NCI-H2196 treated with DMSO at 0.1 percent for 48 hours (cell line): ENCODE measurements around the gene NAA40.
A peak's percentile ranks its signal among the peaks of the same experiment; 100 is the strongest.

Experiments
- DNase-seq: peaks from one replicate; lab custom pipeline; 2025; ENCODE audit not compliant: unreplicated experiment; lab: John Stamatoyannopoulos, UW

Gene NAA40

GRCh38 chr11:63985812-63986155 is 47.0 kb downstream of the NAA40 start:
- DNase-seq: no peak

GRCh38 chr11:63986156-63986931 is 47.5 kb downstream of the NAA40 start, which contains the start of gene OTUB1:
Gene OTUB1 (plus strand): TSS chr11:63986438. CDS start chr11:63986457, 19 bp downstream.
- peak; percentile 91 for DNase-seq

GRCh38 chr11:63986932-63987513 is 48.2 kb downstream of the NAA40 start:
- DNase-seq: no peak

- DNase-seq: no peak
These were observed 52.8 kb downstream of the NAA40 start for GRCh38 chr11:63991558-63991957.

GRCh38 chr11:63993100-63993499 is 54.3 kb downstream of the NAA40 start:
- DNase-seq: no peak

GRCh38 chr11:63993993-63994392 is 55.2 kb downstream of the NAA40 start:
- DNase-seq: no peak

- DNase-seq: no peak
These were observed 57.7 kb downstream of the NAA40 start for GRCh38 chr11:63996512-63996911.

- DNase-seq: no peak
These were observed 58.4 kb downstream of the NAA40 start for GRCh38 chr11:63997104-63997700.

GRCh38 chr11:63997801-63998337 is 59.1 kb downstream of the NAA40 start:
- DNase-seq: no peak

- peak; percentile 92 for DNase-seq
These were observed 60.0 kb downstream of the NAA40 start for GRCh38 chr11:63998558-63999348.

GRCh38 chr11:63999349-64000025 is 60.7 kb downstream of the NAA40 start:
- peak; percentile 95 for DNase-seq

- no peak for DNase-seq
These were observed 61.4 kb downstream of the NAA40 start for GRCh38 chr11:64000026-64000739.

GRCh38 chr11:64000740-64001483 is 62.1 kb downstream of the NAA40 start:
- DNase-seq: no peak

GRCh38 chr11:64001484-64002420 is 63.0 kb downstream of the NAA40 start:
- DNase-seq: no peak

- no peak for DNase-seq
These were observed 65.2 kb downstream of the NAA40 start for GRCh38 chr11:64003807-64004589.

GRCh38 chr11:64004590-64004984 is 65.8 kb downstream of the NAA40 start:
- DNase-seq: no peak

GRCh38 chr11:64005691-64006090 is 66.9 kb downstream of the NAA40 start:
- DNase-seq: no peak
